Loucy (cell line): ENCODE measurements around the gene ANKRD45.

Source experiments
- H2AFZ ChIP-seq: fragments of 200-600 bp; sonication (generic); 2 replicates; pipeline ENCODE4 v1.6.0; 2016; ENCODE audit warnings: antibody characterized with exemption, mild to moderate bottlenecking, low read length, moderate library complexity
- H3F3A ChIP-seq: fragments of 200-600 bp; 2 replicates; pipeline ENCODE4 v1.6.0; 2016; ENCODE audit warnings: antibody characterized with exemption, low read depth, mild to moderate bottlenecking
- H3K27me3 ChIP-seq: fragments of 200-600 bp; sonication (generic); 2 replicates; pipeline ENCODE4 v1.6.1; 2014; ENCODE audit warnings: low read length, mild to moderate bottlenecking; ENCODE audit not compliant: insufficient read depth, poor library complexity, severe bottlenecking
- H3K36me3 ChIP-seq: fragments of 200-600 bp; sonication (generic); 2 replicates; pipeline ENCODE4 v1.6.1; 2016; ENCODE audit warnings: low read length; ENCODE audit not compliant: insufficient read depth
- H3K4me1 ChIP-seq: fragments of 200-600 bp; sonication (generic); 2 replicates; pipeline ENCODE4 v1.5.1; 2014; ENCODE audit warnings: low read length, mild to moderate bottlenecking; ENCODE audit not compliant: insufficient read depth, poor library complexity, severe bottlenecking
- H3K4me2 ChIP-seq: fragments of 200-600 bp; sonication (generic); 2 replicates; pipeline ENCODE4 v1.6.0; 2014; ENCODE audit warnings: antibody characterized with exemption, low read length, low read depth, mild to moderate bottlenecking; ENCODE audit not compliant: poor library complexity, severe bottlenecking
- H3K4me3 ChIP-seq: fragments of 200-600 bp; sonication (generic); 2 replicates; pipeline ENCODE4 v1.5.1; 2014; ENCODE audit warnings: low read length, mild to moderate bottlenecking, mixed read lengths; ENCODE audit not compliant: poor library complexity, severe bottlenecking
- H3K79me2 ChIP-seq: fragments of 200-600 bp; sonication (generic); 2 replicates; pipeline ENCODE4 v1.6.1; 2014; ENCODE audit warnings: low read length; ENCODE audit not compliant: insufficient read depth
- H3K9ac ChIP-seq: fragments of 200-600 bp; sonication (generic); 2 replicates; pipeline ENCODE4 v1.6.0; 2014; ENCODE audit warnings: mild to moderate bottlenecking, low read depth, low read length, moderate library complexity; ENCODE audit not compliant: poor library complexity, severe bottlenecking
- H3K9me2 ChIP-seq: fragments of 200-600 bp; sonication (generic); replicated peaks from 2 replicates; pipeline ENCODE4 v1.6.1; 2016; ENCODE audit warnings: low read depth, low read length, mixed read lengths
- H3K9me3 ChIP-seq: fragments of 200-600 bp; sonication (generic); 2 replicates; pipeline ENCODE4 v1.6.1; 2014; ENCODE audit warnings: mild to moderate bottlenecking, antibody characterized with exemption, low read length, low read depth; ENCODE audit not compliant: insufficient read depth
- H4K20me1 ChIP-seq: fragments of 200-600 bp; sonication (generic); 2 replicates; pipeline ENCODE4 v1.6.0; 2014; ENCODE audit warnings: antibody characterized with exemption, low read length, mild to moderate bottlenecking; ENCODE audit not compliant: insufficient read depth, poor library complexity, severe bottlenecking
- CTCF ChIP-seq: fragments of 200-600 bp; sonication (generic); conservative IDR thresholded peaks from 2 replicates; pipeline ENCODE4 v1.5.1; 2014; ENCODE audit warnings: mild to moderate bottlenecking, antibody characterized with exemption, low read length
- EZH2phosphoT487 ChIP-seq: fragments of 200-600 bp; IDR thresholded peaks from 2 replicates; pipeline ENCODE4 v1.6.1; 2018; ENCODE audit warnings: antibody characterized with exemption, mild to moderate bottlenecking, moderate library complexity, borderline replicate concordance

ANKRD45 gene

DNA sequence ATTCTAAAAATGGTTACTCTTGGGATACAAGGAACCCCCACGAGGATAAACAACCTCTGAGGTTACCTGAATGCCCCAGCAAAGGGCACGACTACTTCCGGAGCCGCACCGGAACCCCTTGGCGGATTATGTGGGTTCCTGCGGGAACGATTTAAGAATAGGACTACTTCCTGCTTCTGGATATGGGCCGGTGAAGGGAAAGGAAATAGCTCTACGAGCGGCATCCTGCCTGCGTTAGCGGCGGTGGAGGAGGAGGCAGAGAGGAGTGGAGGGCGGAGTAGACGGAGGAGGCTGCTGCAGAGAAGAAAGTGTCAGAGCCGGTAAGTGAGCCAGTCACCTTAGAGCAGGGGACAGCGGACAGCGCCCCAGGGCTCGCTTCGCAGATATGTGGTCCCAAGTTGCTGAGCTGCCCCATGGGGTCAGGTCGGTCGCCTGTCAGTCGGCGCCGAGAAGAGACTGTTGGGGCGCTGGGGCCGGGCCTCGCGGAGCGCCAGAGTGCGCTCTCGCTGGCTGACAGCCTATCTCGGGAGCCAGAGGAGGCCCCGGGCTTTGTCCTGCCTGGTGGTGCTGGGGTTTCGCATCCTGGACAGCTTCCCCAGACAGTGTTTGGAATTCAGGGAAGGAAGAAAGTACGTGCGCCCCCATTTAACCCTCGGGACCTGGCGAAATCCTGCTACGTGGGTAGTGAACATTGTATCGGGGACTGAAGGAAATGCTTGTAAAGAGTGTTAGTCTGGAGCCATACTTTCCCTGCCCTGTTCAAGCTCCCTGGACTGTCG, 45.3 kb upstream of the ANKRD45 start, which contains the start of gene KLHL20:
Gene KLHL20 (plus strand): TSS at position 223 of the 779 bp plus-strand sequence. CDS start 1,063 bp downstream, outside the sequence.
- Histone ChIP-seq H3K9me3 (no peaks in the 10 kb centered on the region), H3K4me2 (peak within 1 kb of the TSS; percentile 83)

GRCh38 chr1:173714441-173714758, 44.7 kb upstream of the ANKRD45 start:
- Histone ChIP-seq H3K4me3 (peak overlapping the region; percentile 87), H3K9ac (peak overlapping the region; percentile 77), H4K20me1 (peaks cover 13% of the 10 kb centered on the region), H3K36me3 (no peaks in the 10 kb centered on the region), H3K4me1 (peaks cover 30% of the 10 kb centered on the region), H3K9me3 (no peaks in the 10 kb centered on the region), H3K79me2 (peaks cover 30% of the 10 kb centered on the region), H3F3A (0 out of 2 replicates have a peak, but pooled peaks cover 5% of the 10 kb centered on the region), H3K9me2 (0 out of 2 replicates have a peak, but pooled peaks cover 5% of the 10 kb centered on the region), H2AFZ (peak overlapping the region; percentile 100), H3K27me3 (peaks cover 51% of the 10 kb centered on the region), H3K4me2 (peak overlapping the region; percentile 83)
- TF ChIP-seq EZH2phosphoT487 = no peak
- TF ChIP-seq CTCF = no peak

More for the DNA sequence above, 45.3 kb upstream of the ANKRD45 start, which contains the start of gene KLHL20:
- Histone ChIP-seq H3K36me3 (no peaks in the 10 kb centered on the region), H2AFZ (peak within 1 kb of the TSS; percentile 100), H3K27me3 (peaks cover 45% of the 10 kb centered on the region), H4K20me1 (peaks cover 13% of the 10 kb centered on the region), H3K79me2 (peaks cover 30% of the 10 kb centered on the region), H3F3A (0 out of 2 replicates have a peak, but pooled peaks cover 5% of the 10 kb centered on the region), H3K4me1 (peaks cover 30% of the 10 kb centered on the region), H3K9ac (peak within 1 kb of the TSS; percentile 77), H3K9me2 (0 out of 2 replicates have a peak, but pooled peaks cover 5% of the 10 kb centered on the region), H3K4me3 (peak within 1 kb of the TSS; percentile 87)
- TF ChIP-seq EZH2phosphoT487 (no peak), CTCF (no peak)

GRCh38 chr1:173708787-173709186, 39.1 kb upstream of the ANKRD45 start:
- H3K9me3 ChIP-seq = no peaks in the 10 kb centered on the region
- H3K79me2 ChIP-seq = no peaks in the 10 kb centered on the region
- H3K4me2 ChIP-seq = no peak overlapping the region
- no peak overlapping the region for H3K9ac ChIP-seq
- no peaks in the 10 kb centered on the region for H3K4me1 ChIP-seq
- H3K4me3 ChIP-seq = no peak overlapping the region
- 0 out of 2 replicates have a peak, but pooled peaks cover 2% of the 10 kb centered on the region for H3K9me2 ChIP-seq
- TF ChIP-seq EZH2phosphoT487 (no peak), CTCF (no peak)
- H3K27me3 ChIP-seq = peaks cover 90% of the 10 kb centered on the region
- no peaks in the 10 kb centered on the region for H3F3A ChIP-seq
- no peaks in the 10 kb centered on the region for H4K20me1 ChIP-seq
- no peaks in the 10 kb centered on the region for H3K36me3 ChIP-seq
- no peak overlapping the region for H2AFZ ChIP-seq
